Stomach smooth muscle (tissue), 2 donors: ENCODE data around the gene DCTPP1.

Experiments
- H3K27ac ChIP-seq: one replicate; pipeline ENCODE4 v1.7.0; 2013; ENCODE audit warnings: mild to moderate bottlenecking, low read length, inconsistent platforms
- H3K27me3 ChIP-seq, 2 donors: one replicate each; pipeline ENCODE4 v1.7.0; 2013; ENCODE audit warnings: low read length in 2 of 2; ENCODE audit not compliant: insufficient read depth in 2 of 2, control insufficient read depth in 1 of 2
- H3K36me3 ChIP-seq, 2 donors: one replicate each; pipeline ENCODE4 v1.7.0; 2013; ENCODE audit warnings: low read length in 2 of 2; ENCODE audit not compliant: control insufficient read depth in 2 of 2, insufficient read depth in 2 of 2
- H3K4me1 ChIP-seq: one replicate; pipeline ENCODE4 v1.7.0; 2013; ENCODE audit warnings: low read length; ENCODE audit not compliant: control insufficient read depth, insufficient read depth
- H3K4me3 ChIP-seq, 2 donors: one replicate each; pipeline ENCODE4 v1.7.0; 2013; ENCODE audit warnings: low read length in 2 of 2
- H3K9ac ChIP-seq, 2 donors: one replicate each; pipeline ENCODE4 v1.7.0; 2013; ENCODE audit warnings: low read length in 2 of 2, mild to moderate bottlenecking in 1 of 2
- H3K9me3 ChIP-seq, 2 donors: one replicate each; pipeline ENCODE4 v1.7.0; 2013; ENCODE audit warnings: low read length in 2 of 2; ENCODE audit not compliant: control insufficient read depth in 2 of 2
- donor health status: healthy.
- donor health status: Pancreatic carcinoma.

Gene DCTPP1

DNA sequence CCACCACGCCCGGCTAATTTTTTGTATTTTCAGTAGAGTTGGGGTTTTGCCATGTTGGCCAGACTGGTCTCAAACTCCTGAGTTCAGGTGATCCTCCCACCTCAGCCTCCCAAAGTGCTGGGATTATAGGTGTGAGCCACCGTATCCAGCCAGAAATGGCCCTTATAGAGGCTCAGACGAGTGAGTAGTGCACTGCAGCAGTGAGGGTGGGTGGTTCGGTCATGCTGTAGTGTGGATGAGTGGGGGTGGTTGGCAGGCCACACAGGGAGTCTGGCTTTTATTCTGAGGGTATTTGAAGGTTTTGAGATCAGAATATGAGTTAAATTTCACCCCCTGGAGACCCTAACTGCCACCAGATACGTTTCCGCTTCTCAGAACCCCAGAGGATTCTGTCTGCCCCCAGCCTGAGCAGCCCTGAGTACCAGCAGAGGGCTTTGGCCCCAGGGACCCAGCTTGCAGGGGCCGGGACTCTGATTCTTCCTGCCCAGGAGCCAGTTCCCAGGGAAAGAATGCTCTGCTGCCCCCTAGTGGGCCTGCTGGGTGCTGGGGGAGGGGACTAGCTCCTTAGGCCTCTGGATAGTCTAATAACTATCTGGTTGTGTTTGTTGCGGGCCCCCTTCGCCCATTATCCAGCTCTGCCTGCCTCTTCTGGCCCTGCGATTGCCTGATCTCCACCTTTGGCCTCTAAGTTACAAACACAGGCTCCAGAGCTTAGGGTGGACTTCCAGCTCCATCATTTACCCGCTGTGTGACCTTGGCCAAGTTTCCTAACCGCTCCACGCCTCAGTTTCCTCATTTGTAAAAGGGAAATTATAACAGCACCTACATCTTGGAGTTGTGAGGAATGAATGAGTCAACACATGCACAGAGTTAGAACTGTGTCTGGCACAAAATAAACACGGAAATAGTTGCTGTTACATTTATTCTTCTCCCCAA lies 20.4 kb downstream of the DCTPP1 start:
- H3K27me3 ChIP-seq = no peaks in the 10 kb centered on the region
- peaks cover 13% of the 10 kb centered on the region in 2 donors for H3K36me3 ChIP-seq
- peaks cover 27% of the 10 kb centered on the region for H3K4me1 ChIP-seq
- H3K27ac ChIP-seq = no peak overlapping the region
- H3K9ac ChIP-seq = peak overlapping the region; percentile 7 to 36
- peak overlapping the region in 1 of 2 donors; percentile 47 for H3K4me3 ChIP-seq
- no peaks in the 10 kb centered on the region for H3K9me3 ChIP-seq

DNA sequence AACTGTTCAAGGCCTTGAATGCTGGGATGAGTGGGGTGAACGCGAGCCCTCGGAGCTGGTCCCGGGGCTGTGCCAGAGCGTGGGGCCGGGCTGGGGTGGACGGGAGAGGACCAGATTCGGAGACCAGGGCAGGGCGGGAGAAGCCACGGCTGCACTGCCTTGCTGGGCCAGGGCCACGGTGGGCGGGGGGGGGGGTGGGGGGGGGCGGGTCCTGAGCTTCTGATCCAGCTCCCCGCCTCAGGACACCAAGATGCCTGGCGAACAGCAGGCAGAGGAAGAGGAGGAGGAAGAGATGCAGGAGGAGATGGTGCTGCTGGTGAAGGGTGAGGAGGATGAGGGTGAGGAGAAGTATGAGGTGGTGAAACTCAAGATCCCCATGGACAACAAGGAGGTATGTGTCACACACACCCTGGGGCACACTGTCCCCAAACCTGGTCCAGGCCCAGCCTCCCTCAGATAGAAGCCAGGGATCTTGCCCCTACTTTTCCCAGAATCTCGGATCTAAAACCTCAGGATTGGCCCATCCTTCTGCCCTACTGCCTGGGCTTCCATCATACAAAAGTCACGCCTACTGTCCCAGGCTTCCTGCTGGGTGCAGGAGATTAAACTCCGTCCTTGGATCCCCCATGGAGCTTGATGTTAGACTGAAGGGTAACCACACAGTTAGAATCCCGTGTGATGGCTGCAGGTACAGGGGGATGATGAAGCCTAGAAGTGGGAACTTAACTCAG lies 21.9 kb downstream of the DCTPP1 start:
- Histone ChIP-seq H3K27me3 (no peaks in the 10 kb centered on the region), H3K27ac (peak overlapping the region; percentile 87), H3K36me3 (peaks cover 3 to 5% of the 10 kb centered on the region in 2 donors), H3K4me1 (peaks cover 27% of the 10 kb centered on the region), H3K9ac (peak overlapping the region; percentile 58 to 85), H3K4me3 (peak overlapping the region; percentile 58 to 83), H3K9me3 (no peaks in the 10 kb centered on the region)

DNA sequence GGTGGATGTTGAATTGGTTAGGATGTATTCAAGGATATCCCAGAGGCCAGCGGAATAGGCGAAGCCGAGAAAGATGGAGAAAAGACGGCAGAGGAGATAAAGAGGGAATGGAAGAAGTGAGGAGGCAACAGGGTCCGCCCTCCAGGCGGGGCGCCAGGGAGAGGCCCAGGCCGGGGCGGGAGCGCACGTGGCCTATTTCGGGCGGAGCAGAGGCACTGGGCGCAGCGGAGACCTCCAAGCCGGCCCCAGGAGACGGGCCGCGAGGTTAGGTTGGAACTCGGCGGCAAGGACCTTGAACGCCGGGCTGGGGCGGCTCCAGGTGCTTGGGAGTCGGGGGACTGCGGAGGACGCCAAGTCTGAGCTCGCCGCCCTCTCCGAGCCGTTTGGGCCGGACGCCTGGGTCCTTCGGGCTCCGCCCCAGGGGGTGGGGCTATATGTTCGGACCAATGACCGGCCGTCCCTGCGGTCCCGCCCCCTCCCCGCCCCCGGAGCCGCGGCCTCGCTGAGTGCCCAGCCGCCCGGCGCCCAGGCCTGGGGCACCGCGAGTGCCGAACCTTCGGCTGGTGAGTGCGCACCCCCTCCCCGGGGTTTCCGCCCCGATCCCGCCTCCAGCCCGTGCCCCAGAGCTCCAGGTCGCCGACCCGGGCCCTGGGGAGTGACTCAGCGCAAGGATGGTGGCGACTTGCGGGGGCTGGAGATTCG lies 22.6 kb downstream of the DCTPP1 start, which contains the start of gene ZNF771:
Gene ZNF771 (plus strand): TSS at position 505 of the 702 bp plus-strand sequence. CDS start 448 bp downstream, outside the sequence.
- H3K9me3 ChIP-seq = no peaks in the 10 kb centered on the region
- H3K36me3 ChIP-seq = peaks cover 3 to 5% of the 10 kb centered on the region in 2 donors
- peaks cover 26% of the 10 kb centered on the region for H3K4me1 ChIP-seq
- H3K4me3 ChIP-seq = peak within 1 kb of the TSS; percentile 58 to 83
- H3K9ac ChIP-seq = peak within 1 kb of the TSS; percentile 58 to 85
- no peaks in the 10 kb centered on the region for H3K27me3 ChIP-seq
- peak within 1 kb of the TSS; percentile 87 for H3K27ac ChIP-seq

GRCh38 chr16:30406795-30407101 lies 23.1 kb downstream of the DCTPP1 start:
- peak overlapping the region; percentile 58 to 83 for H3K4me3 ChIP-seq
- peaks cover 2 to 4% of the 10 kb centered on the region in 2 donors for H3K36me3 ChIP-seq
- peaks cover 25% of the 10 kb centered on the region for H3K4me1 ChIP-seq
- peak overlapping the region; percentile 56 to 83 for H3K9ac ChIP-seq
- H3K27ac ChIP-seq = peak overlapping the region; percentile 87
- no peaks in the 10 kb centered on the region for H3K27me3 ChIP-seq
- H3K9me3 ChIP-seq = no peaks in the 10 kb centered on the region

GRCh38 chr16:30401768-30402425 lies 27.9 kb downstream of the DCTPP1 start:
- H3K9ac ChIP-seq = no peak overlapping the region
- no peaks in the 10 kb centered on the region for H3K9me3 ChIP-seq
- H3K27me3 ChIP-seq = no peaks in the 10 kb centered on the region
- no peak overlapping the region for H3K4me3 ChIP-seq
- H3K4me1 ChIP-seq = peaks cover 24% of the 10 kb centered on the region
- peaks cover 6 to 15% of the 10 kb centered on the region in 2 donors for H3K36me3 ChIP-seq
- H3K27ac ChIP-seq = no peak overlapping the region

GRCh38 chr16:30399435-30400186 lies 30.2 kb downstream of the DCTPP1 start:
- H3K4me1 ChIP-seq = peaks cover 33% of the 10 kb centered on the region
- peaks cover 6 to 16% of the 10 kb centered on the region in 2 donors for H3K36me3 ChIP-seq
- no peaks in the 10 kb centered on the region for H3K27me3 ChIP-seq
- H3K27ac ChIP-seq = peak overlapping the region; percentile 98
- peak overlapping the region; percentile 79 to 86 for H3K4me3 ChIP-seq
- H3K9ac ChIP-seq = peak overlapping the region; percentile 71 to 90
- H3K9me3 ChIP-seq = no peaks in the 10 kb centered on the region

DNA sequence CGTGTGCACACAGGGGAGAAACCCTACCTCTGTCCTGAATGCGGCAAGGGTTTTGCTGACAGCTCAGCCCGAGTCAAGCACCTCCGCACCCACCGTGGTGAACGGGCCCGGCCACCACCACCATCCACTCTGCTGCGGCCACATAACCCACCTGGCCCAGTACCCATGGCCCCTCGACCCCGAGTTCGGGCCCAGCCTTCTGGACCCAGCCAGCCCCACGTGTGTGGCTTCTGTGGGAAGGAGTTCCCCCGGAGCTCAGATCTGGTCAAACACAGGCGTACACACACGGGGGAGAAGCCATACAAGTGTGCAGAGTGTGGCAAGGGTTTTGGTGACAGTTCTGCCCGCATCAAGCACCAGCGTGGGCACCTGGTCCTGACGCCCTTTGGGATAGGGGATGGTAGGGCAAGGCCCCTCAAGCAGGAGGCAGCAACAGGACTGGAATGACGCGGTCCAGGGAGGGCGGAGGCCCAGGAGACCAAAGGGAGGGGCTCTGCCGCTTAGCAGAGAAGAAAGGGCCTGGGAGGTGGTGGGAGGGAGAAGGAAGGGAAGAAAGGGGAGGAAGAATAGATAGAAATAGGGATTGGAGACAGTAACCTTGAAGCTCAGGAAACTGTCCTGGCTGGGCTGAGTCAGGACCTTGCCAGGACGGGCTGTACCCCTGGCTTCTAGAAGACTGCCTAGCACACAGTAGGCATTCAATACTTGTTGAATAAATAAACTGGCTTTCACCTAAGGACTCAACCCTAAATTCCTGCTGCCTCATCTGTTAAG lies 31.0 kb downstream of the DCTPP1 start:
- peak overlapping the region; percentile 98 for H3K27ac ChIP-seq
- H3K36me3 ChIP-seq = peaks cover 6 to 16% of the 10 kb centered on the region in 2 donors
- no peaks in the 10 kb centered on the region for H3K9me3 ChIP-seq
- H3K4me1 ChIP-seq = peaks cover 39% of the 10 kb centered on the region
- H3K4me3 ChIP-seq = peak overlapping the region in 1 of 2 donors; percentile 8
- H3K27me3 ChIP-seq = no peaks in the 10 kb centered on the region
- peak overlapping the region; percentile 71 to 90 for H3K9ac ChIP-seq

DNA sequence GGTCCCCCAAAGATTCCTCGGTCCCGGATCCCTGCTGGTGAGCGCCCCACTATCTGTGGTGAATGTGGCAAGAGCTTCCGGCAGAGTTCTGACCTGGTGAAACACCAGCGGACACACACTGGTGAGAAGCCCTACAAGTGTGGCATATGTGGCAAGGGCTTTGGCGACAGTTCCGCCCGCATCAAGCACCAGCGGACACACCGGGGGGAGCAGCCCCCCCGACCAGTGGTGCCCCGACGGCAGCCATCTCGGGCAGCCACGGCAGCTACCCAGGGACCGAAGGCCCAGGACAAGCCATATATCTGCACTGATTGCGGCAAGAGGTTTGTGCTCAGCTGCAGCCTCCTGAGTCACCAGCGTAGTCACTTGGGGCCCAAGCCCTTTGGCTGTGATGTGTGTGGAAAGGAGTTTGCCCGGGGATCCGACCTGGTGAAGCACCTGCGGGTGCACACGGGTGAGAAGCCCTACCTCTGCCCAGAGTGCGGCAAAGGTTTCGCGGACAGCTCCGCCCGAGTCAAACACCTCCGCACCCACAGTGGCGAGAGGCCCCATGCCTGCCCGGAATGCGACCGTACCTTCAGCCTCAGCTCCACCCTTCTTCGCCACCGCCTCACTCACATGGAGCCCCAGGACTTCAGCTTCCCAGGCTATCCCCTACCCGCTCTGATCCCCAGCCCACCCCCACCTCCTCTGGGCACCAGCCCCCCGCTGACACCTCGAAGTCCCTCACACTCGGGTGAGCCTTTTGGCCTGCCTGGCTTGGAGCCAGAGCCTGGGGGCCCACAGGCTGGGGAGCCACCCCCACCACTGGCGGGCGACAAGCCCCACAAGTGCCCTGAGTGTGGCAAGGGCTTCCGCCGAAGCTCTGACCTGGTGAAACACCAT lies 31.8 kb downstream of the DCTPP1 start:
- H3K9ac ChIP-seq = no peak overlapping the region
- peaks cover 6 to 16% of the 10 kb centered on the region in 2 donors for H3K36me3 ChIP-seq
- no peak overlapping the region for H3K4me3 ChIP-seq
- peaks cover 39% of the 10 kb centered on the region for H3K4me1 ChIP-seq
- no peaks in the 10 kb centered on the region for H3K27me3 ChIP-seq
- H3K27ac ChIP-seq = peak overlapping the region; percentile 98
- H3K9me3 ChIP-seq = no peaks in the 10 kb centered on the region
